ENCODE measurements around the gene ITGAV. TPM values are rescaled to one million over a fixed set of nuclear protein-coding genes. Genes with fewer than 3 reads are reported as not detected.

Gene ITGAV
- total RNA-seq, 3 donors from 2014 or later: 107 to 125 (median 117) TPM

DNA sequence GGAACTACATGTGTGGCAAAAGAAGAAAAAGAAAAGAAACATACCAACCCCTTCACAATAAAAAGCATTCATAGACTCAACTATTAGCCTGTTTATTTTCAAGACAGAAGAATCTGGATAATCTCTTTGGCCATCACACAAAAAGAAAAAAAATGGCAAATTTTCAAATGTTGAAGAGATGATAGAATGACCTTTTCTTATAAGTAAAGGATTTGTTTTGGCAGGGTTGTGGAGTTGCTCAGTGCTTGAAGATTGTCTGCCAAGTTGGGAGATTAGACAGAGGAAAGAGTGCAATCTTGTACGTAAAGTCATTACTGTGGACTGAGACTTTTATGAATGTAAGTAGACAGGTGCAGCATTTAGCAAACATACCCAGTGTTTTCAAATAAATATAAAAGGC lies 85.5 kb downstream of the ITGAV start:
- Histone ChIP-seq H3K9me3 (peaks cover 0 to 15% of the 10 kb centered on the region in 2 donors), H3K4me1 (no peaks in the 10 kb centered on the region), H3K36me3 (peaks cover 7% of the 10 kb centered on the region), H3K4me3 (no peak overlapping the region), H3K27me3 (no peaks in the 10 kb centered on the region), H3K27ac (no peak overlapping the region)
- intact Hi-C loops (cut with DNase I; ENCODE audit: low total_unique reads): no loop called here
- DNase-seq (ENCODE audit: low spot score in 2 of 2): no peak
- TF ChIP-seq, protein P1, sequence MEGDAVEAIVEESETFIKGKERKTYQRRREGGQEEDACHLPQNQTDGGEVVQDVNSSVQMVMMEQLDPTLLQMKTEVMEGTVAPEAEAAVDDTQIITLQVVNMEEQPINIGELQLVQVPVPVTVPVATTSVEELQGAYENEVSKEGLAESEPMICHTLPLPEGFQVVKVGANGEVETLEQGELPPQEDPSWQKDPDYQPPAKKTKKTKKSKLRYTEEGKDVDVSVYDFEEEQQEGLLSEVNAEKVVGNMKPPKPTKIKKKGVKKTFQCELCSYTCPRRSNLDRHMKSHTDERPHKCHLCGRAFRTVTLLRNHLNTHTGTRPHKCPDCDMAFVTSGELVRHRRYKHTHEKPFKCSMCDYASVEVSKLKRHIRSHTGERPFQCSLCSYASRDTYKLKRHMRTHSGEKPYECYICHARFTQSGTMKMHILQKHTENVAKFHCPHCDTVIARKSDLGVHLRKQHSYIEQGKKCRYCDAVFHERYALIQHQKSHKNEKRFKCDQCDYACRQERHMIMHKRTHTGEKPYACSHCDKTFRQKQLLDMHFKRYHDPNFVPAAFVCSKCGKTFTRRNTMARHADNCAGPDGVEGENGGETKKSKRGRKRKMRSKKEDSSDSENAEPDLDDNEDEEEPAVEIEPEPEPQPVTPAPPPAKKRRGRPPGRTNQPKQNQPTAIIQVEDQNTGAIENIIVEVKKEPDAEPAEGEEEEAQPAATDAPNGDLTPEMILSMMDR (IDR thresholded peaks at IDR 0.05): no peak
- TF ChIP-seq POLR2AphosphoS5 (IDR thresholded peaks at IDR 0.05) (no peak), POLR2A (IDR thresholded peaks at IDR 0.05) (no peak)

- H3K4me3 ChIP-seq: no peak overlapping the region
- TF ChIP-seq POLR2AphosphoS5 (IDR thresholded peaks at IDR 0.05) (no peak), POLR2A (IDR thresholded peaks at IDR 0.05) (no peak)
- TF ChIP-seq, protein P1 (IDR thresholded peaks at IDR 0.05): no peak
- H3K4me1 ChIP-seq: no peaks in the 10 kb centered on the region
- H3K27me3 ChIP-seq: no peaks in the 10 kb centered on the region
- DNase-seq (ENCODE audit: low spot score in 2 of 2): no peak
- H3K9me3 ChIP-seq: peaks cover 0 to 6% of the 10 kb centered on the region in 2 donors
- H3K36me3 ChIP-seq: no peaks in the 10 kb centered on the region
- intact Hi-C loops (cut with DNase I; ENCODE audit: low total_unique reads): no loop called here
- no peak overlapping the region for H3K27ac ChIP-seq
These were observed 93.5 kb downstream of the ITGAV start for GRCh38 chr2:186683341-186683740.

DNA sequence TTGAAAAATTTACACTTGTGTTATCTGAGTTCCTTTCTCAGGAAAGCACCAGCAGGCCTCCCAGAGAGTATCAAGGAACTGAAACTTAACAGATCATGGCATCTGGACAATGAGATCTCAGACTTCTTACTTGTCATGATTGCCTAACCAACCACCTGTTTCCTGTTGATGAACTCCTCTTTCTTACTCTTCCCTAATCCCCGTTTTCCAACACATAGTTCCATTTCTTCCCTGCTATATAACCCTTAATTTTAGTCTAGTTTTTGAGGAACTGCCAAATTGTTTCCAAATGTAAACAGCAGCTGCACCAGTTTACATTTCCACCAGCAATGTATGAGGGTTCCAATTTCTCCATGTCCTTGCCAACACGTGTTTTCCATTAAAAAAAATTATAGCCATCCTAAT lies 98.0 kb downstream of the ITGAV start:
- no peak overlapping the region for H3K27ac ChIP-seq

DNA sequence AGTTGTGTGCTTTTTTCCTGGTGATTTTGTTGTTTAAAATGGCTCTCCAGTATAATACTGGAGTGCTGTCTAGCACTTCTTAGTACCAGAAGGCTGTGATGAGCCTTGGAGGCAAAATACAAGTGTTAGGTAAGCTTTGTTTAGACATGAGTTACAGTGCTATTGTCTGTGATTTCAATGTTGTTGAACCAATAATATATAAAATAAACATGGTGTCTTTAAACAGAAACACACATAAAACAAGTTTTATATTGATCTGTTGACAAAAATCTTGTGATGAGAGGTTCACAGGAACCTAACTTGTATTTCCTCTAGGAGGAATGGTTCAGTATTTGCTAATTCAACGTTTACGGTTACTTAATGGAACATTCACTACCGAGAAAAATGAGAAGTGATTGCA lies 99.0 kb downstream of the ITGAV start:
- Histone ChIP-seq H3K27me3 (no peaks in the 10 kb centered on the region), H3K9me3 (peaks cover 0 to 6% of the 10 kb centered on the region in 2 donors), H3K36me3 (no peaks in the 10 kb centered on the region), H3K4me3 (no peak overlapping the region), H3K27ac (no peak overlapping the region), H3K4me1 (no peaks in the 10 kb centered on the region)
- intact Hi-C loops (cut with DNase I; ENCODE audit: low total_unique reads): no loop called here
- DNase-seq (ENCODE audit: low spot score in 2 of 2): no peak
- TF ChIP-seq, protein P1 (IDR thresholded peaks at IDR 0.05): no peak
- TF ChIP-seq POLR2AphosphoS5 (IDR thresholded peaks at IDR 0.05) (no peak), POLR2A (IDR thresholded peaks at IDR 0.05) (no peak)

More for the DNA sequence above, 98.0 kb downstream of the ITGAV start:
- no peak for DNase-seq (ENCODE audit: low spot score in 2 of 2)
- intact Hi-C loops (cut with DNase I; ENCODE audit: low total_unique reads): no loop called here
- Histone ChIP-seq H3K9me3 (peaks cover 0 to 6% of the 10 kb centered on the region in 2 donors), H3K36me3 (no peaks in the 10 kb centered on the region), H3K27me3 (no peaks in the 10 kb centered on the region), H3K4me3 (no peak overlapping the region), H3K4me1 (no peaks in the 10 kb centered on the region)
- TF ChIP-seq, protein P1 (IDR thresholded peaks at IDR 0.05): no peak
- no peak for TF ChIP-seq POLR2A (IDR thresholded peaks at IDR 0.05)
- TF ChIP-seq POLR2AphosphoS5 (IDR thresholded peaks at IDR 0.05): no peak

GRCh38 chr2:186690786-186691185 lies 100.9 kb downstream of the ITGAV start:
- TF ChIP-seq POLR2AphosphoS5 (IDR thresholded peaks at IDR 0.05): no peak
- TF ChIP-seq, protein P1 (IDR thresholded peaks at IDR 0.05): no peak
- no peak for TF ChIP-seq POLR2A (IDR thresholded peaks at IDR 0.05)
- no peaks in the 10 kb centered on the region for H3K36me3 ChIP-seq
- no peak for DNase-seq (ENCODE audit: low spot score in 2 of 2)
- no peaks in the 10 kb centered on the region for H3K27me3 ChIP-seq
- peaks cover 0 to 6% of the 10 kb centered on the region in 2 donors for H3K9me3 ChIP-seq
- intact Hi-C loops (cut with DNase I; ENCODE audit: low total_unique reads): no loop called here
- H3K4me1 ChIP-seq: no peaks in the 10 kb centered on the region
- no peak overlapping the region for H3K27ac ChIP-seq
- no peak overlapping the region for H3K4me3 ChIP-seq
